NCI-H1417 treated with DMSO at 0.1 percent for 48 hours (cell line): ENCODE results near the gene NEU2.

Experiments
- DNase-seq: peaks from one replicate; lab custom pipeline; 2025; lab: John Stamatoyannopoulos, UW

The NEU2 gene

DNA sequence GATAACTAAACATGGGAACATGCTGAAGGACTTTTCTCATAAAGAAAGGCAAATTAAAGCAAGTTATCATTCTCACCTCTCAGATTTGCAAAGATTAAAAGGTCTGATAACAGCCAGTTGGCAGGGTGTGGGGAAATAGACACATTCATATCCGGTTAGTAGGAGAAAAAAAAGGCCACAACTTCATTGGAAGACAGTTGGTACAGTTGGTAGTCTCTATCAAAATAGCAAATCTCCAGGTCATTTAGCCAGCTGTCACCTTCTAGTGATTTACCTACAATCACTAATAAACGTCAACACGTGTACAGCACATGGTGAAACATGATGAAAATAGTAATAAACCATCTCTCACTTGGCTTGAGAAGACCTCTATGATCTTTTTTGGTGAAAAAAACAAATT lies 44.3 kb downstream of the NEU2 start:
- no peak for DNase-seq

DNA sequence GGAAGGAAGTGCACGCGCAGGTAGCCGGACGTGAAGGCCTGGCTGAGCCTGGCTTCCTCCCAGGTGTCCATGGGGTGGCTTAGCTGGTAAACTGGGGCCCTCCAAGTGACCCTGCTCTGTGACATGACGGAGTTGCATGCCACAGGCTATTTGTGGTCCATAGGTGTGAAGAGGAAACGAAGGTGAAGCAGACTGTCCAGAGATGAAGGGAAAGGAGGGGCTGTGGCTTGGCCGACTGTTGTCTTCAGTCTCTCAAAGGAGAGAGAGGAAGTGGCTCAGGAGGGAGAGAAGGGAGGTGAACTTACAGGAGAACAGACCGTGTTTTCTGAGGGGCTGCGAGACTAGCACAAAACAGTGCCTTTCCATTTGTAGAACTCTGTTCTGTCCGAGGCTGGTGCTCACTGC lies 47.0 kb downstream of the NEU2 start:
- no peak for DNase-seq

DNA sequence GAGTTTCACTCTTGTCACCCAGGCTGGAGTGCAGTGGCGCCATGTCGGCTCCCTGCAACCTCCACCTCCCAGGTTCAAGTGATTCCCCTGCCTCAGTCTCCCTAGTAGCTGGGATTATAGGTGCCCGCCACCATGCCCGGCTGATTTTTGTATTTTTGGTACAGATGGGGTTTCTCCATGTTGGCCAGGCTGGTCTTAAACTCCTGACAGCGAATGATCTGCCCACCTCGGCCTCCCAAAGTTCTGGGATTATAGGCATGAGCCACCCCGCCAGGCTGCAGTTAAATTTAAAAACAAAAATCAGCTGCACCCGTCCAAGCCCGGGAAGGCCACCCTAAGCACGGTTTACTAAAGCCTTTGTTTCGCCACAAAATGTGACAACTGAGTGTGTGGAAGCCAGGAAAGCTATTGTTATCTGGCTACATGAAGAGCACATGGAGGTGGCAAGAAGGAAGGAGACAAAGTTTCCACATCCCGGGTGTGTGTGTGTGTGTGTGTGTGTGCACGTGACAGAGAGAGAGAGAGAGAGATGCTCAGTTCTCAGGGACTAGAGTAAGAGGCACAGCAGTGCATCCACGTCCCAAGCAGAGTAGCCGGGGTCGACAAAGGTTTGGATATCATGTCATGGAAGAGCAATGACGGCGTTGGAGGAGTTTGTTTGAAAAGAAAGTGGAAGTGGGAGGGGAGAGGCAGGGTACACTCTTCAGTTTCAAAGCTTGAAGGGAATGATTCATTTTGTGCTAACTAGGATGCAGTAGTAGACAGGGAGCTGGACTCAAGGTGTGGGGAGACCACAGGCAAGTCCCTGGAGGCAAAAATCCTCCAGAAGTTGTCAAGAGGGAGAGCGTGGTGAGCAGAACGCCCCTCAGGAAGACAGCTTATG lies 47.7 kb downstream of the NEU2 start:
- DNase-seq = no peak

DNA sequence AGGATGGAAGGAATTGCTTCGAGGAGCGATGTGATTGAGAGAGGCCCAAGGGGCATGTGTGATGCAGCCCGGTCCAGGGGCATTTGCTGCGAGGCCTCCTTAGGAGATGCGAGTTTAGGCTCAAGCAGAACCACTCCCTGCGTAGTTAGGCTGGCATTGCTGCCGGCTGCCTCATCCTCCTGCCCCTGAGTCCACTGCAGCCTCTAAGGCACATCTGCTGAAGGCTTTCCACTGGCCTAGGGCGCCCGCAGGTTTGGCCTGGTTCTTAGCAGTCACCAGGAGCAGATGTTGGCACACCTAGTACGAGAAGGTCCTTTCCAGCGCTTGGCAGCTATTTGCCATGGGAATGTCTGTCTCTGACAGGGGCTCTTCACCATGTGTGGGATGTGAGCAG lies 48.4 kb downstream of the NEU2 start:
- no peak for DNase-seq

DNA sequence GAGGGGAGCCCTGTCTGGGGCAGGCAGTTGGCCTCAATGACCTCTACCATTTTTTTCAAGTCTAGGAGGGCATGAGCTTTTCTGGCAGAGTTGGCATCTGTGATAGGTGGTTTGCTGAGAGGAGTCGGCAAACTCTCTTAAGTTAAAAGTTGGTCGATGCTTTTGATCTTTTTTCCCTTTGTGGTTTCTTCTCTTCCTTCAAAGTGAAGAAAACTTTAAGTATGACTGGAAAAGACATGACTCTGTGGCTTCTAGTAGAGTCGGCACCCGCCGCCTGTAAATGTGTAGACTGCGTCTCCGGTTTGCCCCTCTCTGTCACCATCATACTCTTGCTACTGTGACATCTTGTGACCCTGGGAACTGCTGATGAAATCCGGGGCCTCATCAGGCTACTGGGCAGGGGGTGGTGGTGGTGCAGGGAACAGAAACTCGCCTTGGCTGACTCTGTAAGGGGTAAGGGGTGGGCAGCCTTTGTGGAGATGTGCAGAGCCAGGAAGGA lies 48.8 kb downstream of the NEU2 start:
- DNase-seq = no peak

DNA sequence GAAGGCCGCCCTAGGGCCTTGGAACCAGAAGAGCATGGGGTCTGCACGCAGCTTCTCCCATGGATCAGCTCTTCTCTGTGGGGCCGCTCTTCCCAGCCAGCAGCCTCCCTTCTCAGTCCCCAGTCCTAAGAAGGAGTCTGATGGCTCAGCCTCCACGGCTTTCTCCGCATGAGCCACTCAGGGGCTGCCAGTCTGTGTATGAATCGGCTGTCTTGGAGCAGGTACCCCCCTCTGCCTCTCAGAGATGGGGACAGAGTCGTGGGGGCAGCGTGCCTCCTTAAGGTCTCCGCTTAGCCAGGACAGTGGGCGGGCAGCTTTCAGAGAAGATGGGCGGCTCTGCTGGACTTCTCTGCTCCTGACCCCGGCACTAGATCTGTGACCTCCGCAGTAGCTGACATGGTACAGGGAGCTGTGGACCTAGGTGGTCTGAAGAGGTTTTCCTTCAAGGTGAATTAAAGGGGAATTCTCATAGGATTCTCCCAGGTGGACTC lies 49.3 kb downstream of the NEU2 start:
- DNase-seq = no peak

DNA sequence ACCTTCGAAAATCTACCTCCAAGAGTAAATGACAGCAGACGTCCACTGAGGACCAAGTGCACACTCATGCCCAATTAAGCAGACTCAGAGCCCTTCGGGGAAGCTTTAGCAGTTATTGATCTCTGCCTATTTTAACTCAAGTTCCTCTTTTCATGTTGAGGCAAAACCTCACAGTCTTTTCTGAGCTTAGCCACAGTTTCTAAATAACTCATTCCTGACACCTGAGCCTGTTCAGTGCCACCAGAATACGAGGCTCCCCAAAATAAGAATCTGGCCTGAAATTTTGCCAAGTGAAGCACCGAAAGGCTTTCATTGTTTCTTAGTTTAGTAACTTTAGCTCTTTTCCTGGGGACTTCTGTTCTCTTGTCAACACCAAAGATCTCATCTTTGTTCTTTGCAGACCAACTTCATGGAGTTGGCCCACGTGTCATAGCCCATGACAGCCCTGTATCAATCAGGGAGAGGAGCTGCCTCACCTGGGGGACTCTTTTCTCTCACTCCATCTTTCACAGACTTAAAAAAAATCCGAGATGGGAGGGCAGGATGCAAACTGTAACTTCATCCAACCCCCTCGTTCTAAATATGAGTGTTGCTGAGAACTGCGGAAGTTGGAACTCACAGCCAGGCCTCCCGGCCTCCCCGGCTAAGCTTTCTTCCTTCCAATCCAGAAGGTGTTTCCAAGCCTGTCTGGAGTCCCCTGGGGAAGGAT lies 49.9 kb downstream of the NEU2 start:
- DNase-seq = no peak

DNA sequence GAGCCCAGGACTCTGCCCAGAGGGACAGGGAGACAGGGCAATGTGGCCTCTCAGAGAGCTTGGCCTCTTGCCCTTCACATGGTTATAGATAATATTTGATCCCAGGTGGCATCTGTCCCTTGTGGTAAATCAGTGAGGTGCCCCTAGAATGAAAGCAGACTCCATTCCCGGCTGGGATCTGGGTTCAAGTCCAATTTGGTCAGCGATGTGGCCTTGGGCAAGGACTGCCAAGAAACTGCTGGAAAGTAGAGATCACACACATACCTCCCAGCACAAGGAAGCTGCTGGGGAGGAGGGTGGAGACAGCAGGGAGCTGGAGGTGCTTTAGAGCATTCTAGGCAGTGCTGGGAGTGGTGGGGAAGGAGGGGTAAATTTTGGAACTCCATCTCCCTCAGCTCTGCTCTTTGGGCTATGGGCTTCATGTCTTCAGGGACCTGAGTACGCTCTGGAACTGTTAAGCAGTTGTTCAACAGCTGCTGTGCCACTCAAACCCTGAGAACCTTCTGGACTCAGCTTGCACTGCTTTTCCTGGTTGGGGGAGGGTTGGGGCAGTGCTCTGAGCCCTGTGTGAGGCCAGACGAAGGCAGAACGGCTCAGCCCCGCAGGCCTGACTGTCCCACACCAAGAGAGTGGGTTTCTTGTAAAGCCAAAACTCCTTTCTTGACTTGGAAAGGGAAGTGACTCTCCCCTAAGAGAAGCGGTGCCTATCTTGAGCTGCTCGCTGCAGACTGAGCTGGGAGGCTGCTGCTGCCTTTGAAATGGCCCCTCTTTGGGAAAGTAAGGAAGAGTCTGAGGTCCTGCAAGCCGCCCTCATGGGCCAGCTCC lies 50.7 kb downstream of the NEU2 start:
- no peak for DNase-seq

DNA sequence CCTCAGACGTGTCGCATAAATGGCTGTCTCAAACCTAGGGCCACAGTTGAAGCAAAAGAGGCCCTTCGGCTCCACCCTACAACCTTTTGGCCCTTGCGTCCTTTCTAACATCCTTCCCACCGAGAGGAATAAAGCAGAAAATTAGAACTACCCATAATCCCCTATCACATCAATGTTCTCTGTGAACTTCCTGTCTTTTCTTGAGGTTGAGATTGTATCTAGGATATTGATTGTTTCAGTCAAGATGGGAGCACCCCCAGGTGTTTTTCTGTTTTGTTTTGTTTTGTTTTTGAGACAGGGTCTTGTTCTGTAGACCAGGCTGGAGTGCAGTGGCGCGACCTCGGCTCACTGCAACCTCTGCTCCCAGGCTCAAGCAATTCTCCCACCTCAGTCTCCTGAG lies 51.3 kb downstream of the NEU2 start:
- no peak for DNase-seq

DNA sequence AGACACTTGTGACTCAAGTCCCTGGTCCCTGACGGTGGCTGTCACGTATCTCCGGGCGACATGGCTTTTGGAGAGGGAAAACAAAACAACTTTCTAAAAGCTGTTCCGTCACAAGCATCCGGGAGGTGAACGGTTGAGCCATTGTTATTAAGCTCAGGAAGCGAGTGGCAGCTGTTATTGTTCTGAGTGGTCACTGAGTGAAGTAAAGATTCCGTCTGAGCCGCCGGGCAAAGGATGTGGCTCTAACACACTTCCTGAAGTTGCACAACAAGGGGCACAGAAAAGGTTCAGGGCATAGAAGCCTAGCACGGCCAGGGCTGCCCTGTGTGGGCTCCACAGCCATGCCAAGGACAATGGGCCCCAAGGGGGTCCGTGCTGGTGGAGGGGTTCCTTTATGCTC lies 52.0 kb downstream of the NEU2 start:
- no peak for DNase-seq
